Activated CD4-positive, alpha-beta T cell treated with anti-CD3 and anti-CD28 coated beads for 4 hours (primary cell): ENCODE data around the gene TPRA1.
"Not testable (repeated sequence)": the region's sequence is repeated elsewhere in the genome, so short reads cannot be mapped to it uniquely, and the experiment has no call there.

Source experiments
- DNase-seq, 2 donors: peaks; one replicate each; pipeline ENCODE4 v3.0.0-alpha.2; 2020

TPRA1 gene

DNA sequence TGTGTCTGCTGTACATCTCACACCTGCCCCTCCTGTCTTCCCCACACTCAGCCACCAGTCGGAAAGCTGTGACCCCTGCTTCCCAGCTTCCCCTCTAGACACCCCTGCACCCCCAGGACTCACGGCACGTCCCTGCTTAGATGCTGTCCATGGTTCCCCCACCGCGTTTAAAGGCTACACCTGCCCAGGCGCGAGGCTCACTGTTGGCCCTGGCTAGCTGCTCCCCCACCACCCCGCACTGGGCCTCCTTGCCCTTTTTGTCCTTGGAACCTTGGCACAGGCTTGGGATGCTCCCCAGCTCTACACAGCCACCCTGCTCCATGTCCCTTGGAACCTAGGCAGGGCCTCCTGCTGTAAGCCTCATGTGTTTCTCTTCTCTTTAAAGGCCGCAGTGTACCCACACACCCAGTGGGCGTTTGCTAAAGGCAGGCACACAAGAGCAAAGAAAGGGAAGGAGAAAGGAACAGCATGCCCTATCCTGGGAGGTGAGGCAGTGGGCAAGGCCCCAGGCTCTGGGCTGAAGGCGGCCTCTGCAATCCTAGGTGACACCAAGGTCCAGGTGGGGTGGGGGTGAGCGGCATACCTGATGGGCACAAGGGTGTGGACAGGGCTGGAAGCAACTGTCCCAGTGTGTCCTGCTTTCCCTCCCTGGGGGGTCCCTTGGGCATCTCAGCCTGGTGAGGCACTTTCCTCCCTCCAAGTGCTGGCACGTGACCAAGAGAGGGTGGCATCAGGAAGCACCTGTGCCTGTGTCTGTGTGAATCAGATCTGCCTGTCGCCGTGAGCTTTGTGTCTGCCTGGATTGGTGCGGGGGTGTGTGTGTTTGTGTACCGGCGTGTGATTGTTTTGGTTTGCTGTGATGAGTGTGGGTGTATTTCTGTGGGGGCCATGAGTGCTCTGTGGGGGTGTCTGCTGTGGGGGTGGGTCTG lies 54.4 kb downstream of the TPRA1 start:
- no peak for DNase-seq

DNA sequence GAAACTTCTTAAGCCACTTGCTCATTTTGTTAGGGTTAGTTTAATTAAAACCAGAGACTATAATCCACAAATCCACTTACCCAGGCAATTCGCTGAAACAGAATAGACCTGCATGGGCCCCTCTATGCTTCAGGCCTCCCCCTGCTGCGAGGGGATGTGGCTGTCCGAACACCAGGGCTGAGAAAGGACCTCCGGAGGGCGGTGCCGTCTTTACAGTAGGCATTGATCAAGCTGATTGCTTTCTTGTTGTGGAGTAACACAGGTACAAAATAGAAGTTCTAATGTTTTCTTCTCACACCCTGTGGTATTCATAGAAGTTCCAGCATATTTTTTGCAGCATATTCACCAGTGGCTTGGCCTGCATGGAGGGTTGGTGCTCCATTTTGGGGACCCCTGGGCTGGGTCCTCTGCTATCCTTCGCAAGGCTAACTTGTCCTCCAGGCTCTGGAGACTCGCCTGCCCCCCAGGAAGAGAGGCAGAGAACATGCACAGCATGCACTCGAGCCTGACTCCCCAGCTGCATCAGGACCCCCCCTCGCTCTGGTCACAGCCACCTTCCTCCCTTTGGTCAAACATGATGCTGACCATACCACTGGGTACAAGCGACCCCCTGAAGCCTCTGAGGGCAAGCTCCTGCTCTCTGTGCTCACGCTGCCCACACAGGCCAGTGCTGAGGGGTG lies 55.3 kb downstream of the TPRA1 start:
- DNase-seq: no peak

DNA sequence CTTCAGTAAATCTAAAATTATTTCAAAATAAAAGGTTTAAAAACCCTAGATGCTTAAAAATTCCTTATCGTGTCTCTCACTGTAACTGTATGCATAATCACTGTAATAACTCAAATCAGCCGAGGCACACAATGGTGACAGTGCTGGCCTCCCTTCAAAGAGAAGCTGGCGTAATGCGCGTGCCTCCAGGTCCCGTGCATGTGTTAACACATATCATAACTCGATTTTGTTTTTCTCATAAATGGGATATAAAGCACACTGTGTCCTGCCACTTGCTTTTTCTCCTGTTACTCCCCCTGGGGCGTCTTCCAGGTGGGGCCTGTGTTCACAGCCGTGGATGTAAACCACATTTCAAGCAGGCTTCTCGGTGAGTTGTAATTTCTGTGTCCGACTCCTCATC lies 56.0 kb downstream of the TPRA1 start:
- DNase-seq: no peak

DNA sequence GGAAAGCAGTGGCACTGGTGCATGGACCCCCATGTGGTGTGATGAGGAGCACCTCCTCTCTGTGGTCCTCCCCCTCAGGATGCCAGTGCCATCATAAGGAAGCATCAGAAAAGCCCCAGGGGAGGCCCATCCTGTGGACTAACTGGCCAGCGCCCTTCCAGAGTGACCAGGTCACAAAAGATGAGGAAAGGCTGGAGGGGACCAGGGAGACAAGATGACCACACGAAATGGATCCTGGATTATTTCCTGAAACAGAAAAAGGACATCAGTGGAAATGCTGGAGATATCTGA lies 56.4 kb downstream of the TPRA1 start:
- DNase-seq: no peak

DNA sequence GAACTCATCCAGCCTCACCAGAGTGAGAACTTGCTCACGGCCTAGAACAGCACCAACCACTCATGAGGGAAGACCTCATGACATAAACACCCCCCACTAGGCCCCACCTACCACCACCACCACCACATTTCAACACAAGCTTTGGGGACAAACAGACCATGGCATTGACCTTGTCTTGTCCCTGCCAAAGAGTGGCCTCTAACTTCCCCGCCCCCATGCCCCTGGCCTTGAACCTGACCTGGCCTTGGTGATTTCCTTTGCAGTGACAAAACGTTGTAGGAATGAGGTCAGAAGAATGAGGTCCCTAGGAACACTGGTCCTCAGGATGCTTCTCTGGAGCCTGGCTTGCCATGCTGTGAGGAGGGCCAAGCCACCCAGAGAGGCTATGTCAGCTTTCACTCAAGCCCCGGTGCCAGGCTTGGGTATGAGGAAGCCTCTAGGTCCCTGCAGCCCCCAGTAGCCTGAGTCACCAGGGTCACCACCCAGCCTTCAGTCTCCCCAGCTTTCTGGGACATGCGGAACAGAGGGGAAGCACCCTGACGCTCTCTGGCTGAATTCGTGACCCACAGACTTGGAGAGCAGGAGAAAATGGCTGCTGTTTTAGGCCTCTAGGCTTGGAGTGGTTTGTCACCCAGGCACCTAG lies 57.9 kb downstream of the TPRA1 start:
- DNase-seq: no peak

DNA sequence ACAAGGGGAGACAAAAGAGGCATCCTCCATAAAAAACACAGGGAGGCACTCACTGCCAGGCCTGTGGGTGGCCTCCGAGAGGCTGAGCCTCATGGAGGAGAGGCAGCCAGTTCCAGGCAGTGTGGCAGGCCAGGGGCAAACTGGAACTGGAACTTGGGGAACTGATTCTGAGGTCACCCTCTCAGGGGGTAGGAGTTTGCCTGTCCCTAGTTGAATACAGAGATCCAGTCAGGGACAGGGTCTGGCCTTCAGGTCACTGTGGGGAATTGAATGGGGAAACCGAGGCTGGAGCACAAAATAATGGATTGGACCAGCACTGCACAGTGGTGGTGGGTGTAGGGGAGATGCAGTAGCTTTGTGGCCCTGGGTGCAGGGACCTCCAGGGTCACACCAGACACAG lies 58.7 kb downstream of the TPRA1 start:
- DNase-seq: no peak

DNA sequence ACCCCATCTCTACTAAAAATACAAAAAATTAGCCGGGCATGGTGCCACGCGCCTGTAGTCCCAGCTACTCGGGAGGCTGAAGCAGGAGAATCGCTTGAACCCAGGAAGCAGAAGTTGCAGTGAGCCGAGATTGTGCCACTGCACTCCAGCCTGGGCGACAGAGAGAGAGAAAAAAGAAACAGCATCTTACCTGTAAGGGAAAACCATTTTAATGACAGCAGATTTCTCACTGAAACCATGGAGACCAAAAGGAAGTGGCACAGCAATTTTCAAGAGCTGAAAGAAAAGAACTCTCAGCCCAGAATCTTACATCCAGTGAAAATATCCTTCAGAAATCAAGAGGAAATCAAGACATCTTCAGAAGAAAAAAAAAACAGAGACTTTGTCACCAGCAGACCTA lies 59.7 kb downstream of the TPRA1 start:
- not testable (repeated sequence) for DNase-seq

DNA sequence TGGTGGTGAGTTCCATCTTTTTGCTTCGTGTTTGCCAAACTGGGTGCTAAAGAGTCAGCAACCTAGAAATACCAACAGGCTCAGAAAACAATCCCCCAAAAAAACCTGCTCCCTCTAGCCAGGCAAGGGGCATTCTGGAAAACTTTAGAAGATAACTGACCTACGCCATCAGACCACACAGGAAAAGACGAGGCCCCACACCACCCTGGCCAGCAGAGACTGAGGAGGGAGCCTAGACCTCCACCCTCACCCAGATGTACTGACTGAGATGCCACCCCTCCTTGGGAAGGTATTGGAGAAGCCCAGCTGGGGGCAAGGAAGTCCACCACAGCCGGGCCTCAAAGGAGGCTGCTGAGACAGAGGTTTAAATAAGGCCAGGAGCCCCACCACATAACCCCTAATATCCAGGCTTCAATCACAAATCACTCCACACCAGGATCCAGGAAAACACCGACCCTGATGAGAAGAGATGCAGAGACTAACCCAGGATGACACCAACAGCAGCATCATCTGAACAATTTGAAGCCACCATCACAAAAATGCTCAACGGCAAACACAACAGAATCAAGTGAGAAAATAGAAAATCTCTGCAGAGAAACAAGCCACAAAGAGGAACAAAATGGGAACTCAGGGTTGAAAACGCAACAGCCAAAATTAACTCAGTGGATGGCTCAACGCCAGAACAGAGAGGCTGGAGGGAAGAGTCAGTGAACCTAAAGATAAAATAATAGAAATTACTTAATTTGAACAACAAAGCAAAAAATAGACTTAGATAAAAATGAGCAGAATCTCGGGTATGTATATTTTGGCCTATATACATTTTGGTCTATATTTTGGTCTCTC lies 61.0 kb downstream of the TPRA1 start:
- DNase-seq: no peak

DNA sequence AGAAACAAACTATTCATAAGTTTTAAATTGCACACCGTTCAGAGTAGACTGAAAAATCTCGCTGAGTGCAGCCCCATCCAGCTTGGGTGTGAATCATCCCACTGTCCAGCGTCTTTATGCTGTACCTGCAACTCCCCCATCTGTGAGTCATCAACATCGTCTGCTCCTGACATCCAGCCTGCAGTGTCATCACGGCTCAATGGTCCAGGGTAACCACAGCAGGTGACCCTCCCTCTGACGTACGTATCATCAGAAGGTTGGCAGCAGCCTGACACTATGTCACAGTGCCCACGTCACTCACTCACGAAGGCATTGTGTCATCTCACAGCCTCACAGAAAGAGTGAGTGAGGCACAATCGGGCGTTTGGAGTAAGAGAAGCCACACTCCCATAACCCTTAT lies 65.2 kb downstream of the TPRA1 start:
- DNase-seq: no peak

DNA sequence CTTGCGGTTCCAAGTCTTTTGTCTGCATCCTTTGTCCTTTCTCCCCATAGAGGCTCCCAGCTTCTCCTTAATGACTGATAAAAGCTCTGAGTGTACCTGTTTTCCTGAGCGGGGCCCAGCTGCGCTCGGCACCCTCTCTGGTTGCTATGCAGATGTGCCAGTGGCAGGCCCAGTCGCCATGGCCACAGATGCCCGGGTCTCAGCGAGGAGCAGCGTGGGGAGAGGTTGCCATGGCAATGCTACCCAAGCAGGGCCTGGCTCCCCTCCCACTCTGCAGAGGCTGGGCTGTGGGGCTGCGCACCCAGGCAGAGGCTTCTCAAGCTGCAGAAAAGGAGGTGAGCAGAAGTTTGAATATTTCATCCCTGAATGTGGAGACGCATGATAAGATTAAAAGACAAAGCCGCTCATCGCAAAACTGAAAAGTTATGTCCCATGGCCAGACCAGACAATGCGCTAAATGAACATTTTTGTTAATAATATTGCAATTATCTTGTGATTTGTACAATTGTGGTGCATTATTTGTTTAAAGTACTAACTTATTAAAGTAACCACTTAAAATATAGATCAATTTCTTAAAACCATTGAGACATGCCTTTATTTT lies 66.1 kb downstream of the TPRA1 start:
- no peak for DNase-seq
